Mammary microvascular endothelial cell (primary cell): ENCODE data around the gene C17orf113. TPM values are rescaled to one million over a fixed set of nuclear protein-coding genes. Genes with fewer than 3 reads are reported as not detected.

ENCODE experiments used
- total RNA-seq: library from RNA; depleted of rRNA; stranded (reverse); fragments of >200 nt; gene quantifications from 2 replicates; pipeline ENCODE4 v1.2.3, GENCODE V29; 2015

Gene C17orf113
- total RNA-seq: 0.07 and 0.20 TPM in 2 replicates

DNA sequence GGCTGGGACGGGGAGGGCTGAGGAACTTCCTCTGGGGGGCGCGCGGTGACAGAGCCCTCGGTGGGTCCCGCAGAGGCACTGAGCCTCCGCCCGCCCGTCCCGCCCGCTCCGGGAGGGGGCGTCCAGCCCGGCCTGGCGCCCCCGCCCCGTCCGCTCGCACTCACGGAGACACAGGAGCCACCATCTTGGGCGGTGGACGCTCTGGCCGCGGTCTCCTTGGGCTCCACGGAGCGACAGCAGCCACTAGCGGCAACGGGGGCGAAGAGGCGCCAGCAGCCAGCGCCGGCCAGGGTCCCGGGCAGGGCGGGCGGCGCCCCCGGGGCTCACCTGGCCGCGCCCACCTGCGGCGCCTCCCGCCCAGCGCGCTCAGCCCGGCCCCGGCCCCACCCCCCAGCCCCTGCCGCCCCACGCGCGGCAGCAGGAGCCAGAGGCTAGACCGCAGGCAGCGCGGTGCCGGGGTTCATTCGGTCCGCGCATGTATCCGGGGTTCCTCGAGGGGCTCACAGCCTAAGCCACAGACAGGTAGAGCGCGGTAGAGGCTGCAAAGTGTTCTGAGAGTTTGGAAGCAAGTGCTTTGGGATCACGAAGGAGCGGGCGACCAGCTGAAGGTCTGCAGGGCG is at the start of gene C17orf113:
C17orf113 (minus strand) TSS at position 209 of the 620 bp plus-strand sequence. CDS start 7,225 bp downstream, outside the sequence.

DNA sequence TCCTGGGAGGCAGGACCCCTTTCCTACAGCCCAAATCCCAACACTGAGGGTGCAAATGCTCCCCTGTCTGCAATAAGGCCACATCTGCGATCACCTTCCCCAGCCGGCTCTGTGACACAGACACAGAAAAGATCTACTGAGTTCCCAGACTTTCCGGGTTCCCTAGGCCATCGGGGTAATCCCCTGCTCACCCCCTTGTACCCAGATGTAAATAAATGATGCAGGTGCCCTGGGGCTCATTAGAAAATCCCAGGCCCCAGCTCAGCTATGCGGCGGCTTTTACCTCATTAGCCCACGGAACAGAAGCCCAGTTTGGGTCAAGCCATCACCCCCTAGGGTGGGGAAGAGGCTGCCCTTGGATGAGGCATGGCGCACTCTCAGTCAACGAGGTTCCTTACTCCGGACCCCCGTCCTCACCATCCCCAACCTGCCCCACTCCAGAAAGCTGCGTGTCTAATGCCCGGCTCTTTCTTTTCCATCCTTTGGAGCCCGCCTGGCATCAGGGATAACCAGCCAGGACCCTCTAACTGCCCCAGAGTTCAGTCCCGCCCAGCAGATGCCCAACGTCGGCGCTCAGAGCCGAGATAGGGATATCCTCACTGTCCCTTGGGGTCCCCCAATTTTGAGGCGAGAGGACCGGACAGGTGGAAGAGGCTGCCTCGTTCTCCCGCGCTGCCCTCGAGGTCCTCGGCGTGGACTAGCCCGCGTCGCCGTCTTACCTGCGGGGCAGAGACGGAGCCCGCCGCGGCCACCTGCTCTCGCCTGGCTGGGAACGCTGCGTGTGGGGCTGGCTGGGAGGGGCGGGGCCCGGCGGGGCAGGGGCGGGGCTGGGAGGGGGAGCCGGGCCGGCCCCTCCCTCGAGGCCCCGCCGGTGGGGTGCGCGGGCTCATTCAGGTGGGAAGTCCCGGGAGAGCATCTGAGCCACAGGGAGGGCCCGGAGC is 47.6 kb upstream of the C17orf113 start, which contains the start of gene ZNF385C:
ZNF385C (minus strand) TSS at position 783 of the 941 bp plus-strand sequence. CDS start 35,417 bp downstream, outside the sequence.

DNA sequence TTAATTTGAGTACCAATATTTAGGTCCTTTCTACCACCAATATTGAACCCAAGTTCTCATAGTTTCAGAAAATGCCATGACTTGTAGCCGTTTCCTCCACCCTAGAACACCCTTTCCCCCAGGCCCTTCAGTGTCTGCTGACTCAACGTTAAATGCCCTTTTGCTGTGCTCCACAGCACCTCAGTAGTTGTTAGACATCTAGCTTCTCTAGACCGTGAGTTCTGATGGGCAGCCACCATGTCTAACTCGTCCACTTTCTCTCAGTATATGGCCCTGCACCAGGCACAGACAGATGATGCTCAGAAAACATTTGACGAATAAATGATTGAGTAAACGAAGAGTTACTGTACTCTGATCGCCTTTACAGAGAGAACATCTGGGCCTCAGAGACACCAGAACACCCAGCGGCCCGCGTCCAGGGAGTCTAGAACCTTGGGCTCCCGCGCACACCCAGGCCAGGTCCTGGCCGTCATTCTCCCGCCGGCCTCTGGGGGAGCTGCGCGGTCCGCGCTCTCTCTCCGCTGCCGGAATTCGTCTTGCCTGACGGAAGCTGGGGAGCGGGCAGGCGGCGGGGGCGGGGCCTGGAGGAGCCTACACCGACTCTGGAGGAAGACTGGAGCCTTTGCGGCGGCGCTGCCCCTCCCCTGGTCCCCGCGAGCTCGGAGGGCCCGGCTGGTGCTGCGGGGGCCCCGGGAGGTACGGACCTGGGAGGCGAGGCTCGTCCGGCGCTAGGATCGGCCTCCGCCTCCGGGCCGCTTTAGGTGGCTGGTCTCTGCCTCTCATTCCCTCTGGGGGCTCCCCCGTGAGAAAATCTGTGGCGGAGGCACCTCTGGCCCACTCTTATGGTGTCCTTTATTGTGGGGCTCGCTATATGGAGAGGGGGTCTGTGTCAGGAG is 30.6 kb downstream of the C17orf113 start, which contains the start of gene NKIRAS2:
NKIRAS2 (plus strand) TSS at position 582 of the 896 bp plus-strand sequence. CDS start 1,488 bp downstream, outside the sequence.

DNA sequence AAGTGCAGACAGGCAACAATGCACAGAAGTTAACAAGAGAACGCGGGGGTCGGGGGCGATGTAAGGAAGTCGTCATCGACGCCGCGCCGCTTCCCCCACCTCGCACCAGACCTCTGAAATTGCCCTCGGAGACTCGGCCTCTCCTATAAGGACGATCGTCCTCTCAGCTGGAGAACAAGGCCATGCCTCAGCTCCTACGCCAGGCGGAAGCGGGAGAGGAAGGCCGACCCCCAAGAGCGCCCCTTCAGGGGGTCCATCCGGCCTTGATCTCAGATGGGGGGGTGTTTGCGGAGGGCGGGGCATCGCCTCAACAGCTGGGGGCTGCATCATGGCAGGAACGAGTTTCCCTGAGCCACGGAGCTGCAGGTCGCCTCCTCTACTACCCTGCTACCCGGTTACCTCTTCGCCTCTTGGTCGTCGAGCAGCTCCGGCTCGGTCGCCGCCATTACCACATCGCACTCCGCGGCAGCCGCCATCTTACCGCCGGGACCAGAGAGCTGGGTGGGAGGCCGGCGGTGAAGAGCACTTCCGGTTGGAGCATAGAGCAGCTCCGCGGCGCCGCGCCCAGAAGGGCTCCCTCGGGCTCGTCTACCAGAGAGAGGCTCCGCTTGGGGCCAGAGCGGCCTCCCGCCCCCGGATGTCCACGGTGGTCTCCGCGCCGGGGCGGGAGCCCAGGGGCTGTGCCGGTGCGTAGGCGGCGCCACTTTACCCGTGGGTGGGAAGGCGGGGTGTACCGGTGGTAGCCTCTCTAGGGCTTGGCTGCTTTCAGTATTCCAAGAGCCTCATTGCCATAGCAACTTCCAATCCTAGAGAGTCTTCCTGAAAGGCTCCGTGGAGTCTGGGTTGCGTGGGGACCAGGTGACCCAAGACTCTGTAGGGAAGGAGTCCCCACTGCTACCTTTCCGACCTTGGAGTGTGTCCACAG is 33.2 kb downstream of the C17orf113 start, which contains the start of gene DNAJC7:
DNAJC7 (minus strand) TSS at position 499 of the 925 bp plus-strand sequence; CDS start at position 476, 23 bp downstream.

Other genes starting within 250 kb of the C17orf113 start
- 28.8 and 30.7 TPM in 2 replicates for gene P3H4, start 238.7 kb downstream of the C17orf113 start, total RNA-seq
- 83.2 and 91.1 TPM in 2 replicates for gene FKBP10, start 237.6 kb downstream of the C17orf113 start, total RNA-seq
- gene NT5C3B, start 214.4 kb downstream of the C17orf113 start, total RNA-seq: 52.2 and 58.0 TPM in 2 replicates
- not detected in 2 replicates for gene KLHL10, start 212.8 kb downstream of the C17orf113 start, total RNA-seq
- 13.9 and 16.4 TPM in 2 replicates for gene KLHL11, start 185.2 kb downstream of the C17orf113 start, total RNA-seq
- 254 and 389 TPM in 2 replicates for gene ACLY, start 131.7 kb downstream of the C17orf113 start, total RNA-seq
- not detected in 2 replicates for gene ODAD4, start 120.0 kb downstream of the C17orf113 start, total RNA-seq
- gene CNP, start 83.8 kb downstream of the C17orf113 start, total RNA-seq: 81.4 and 83.9 TPM in 2 replicates
- 65.2 and 68.0 TPM in 2 replicates for gene DNAJC7, start 33.2 kb downstream of the C17orf113 start, total RNA-seq
- gene NKIRAS2, start 30.5 kb downstream of the C17orf113 start, total RNA-seq: 56.2 and 69.4 TPM in 2 replicates
- not detected in 2 replicates for gene ZNF385C, start 47.9 kb upstream of the C17orf113 start, total RNA-seq
- 15.4 and 17.7 TPM in 2 replicates for gene DHX58, start 62.1 kb upstream of the C17orf113 start, total RNA-seq
- 11.3 and 14.1 TPM in 2 replicates for gene KAT2A, start 70.8 kb upstream of the C17orf113 start, total RNA-seq
- not detected in 2 replicates for gene HSPB9, start 72.2 kb upstream of the C17orf113 start, total RNA-seq
- gene RAB5C, start 104.4 kb upstream of the C17orf113 start, total RNA-seq: 187 and 191 TPM in 2 replicates
- gene KCNH4, start 130.5 kb upstream of the C17orf113 start, total RNA-seq: 0.07 and 0.15 TPM in 2 replicates
- not detected in 2 replicates for gene HCRT, start 134.9 kb upstream of the C17orf113 start, total RNA-seq
- gene GHDC, start 143.9 kb upstream of the C17orf113 start, total RNA-seq: 10.9 and 19.9 TPM in 2 replicates
- gene STAT5B, start 225.8 kb upstream of the C17orf113 start, total RNA-seq: 24.4 and 27.5 TPM in 2 replicates
- 12.4 and 16.0 TPM in 2 replicates for gene STAT5A, start 237.9 kb upstream of the C17orf113 start, total RNA-seq